ENCODE results near the gene PACS1. TPM values are rescaled to one million over a fixed set of nuclear protein-coding genes. Genes with fewer than 3 reads are reported as not detected.

PACS1 gene
- total RNA-seq, 3 donors from 2014 or later: 43.4 to 46.3 (median 44.8) TPM

- Mint-ChIP-seq H3K4me3 (no peak overlapping the region), H3K9me3 (peaks cover 12% of the 10 kb centered on the region), H3K36me3 (ENCODE audit: insufficient read depth) (peaks cover 17% of the 10 kb centered on the region), H3K4me1 (ENCODE audit: low read depth) (peaks cover under 1% of the 10 kb centered on the region), H3K27me3 (ENCODE audit: low read depth) (no peaks in the 10 kb centered on the region)
- ATAC-seq (no peak), DNase-seq (no peak)
Observed at GRCh38 chr11:66203847-66204246, 133.8 kb downstream of the PACS1 start.

DNA sequence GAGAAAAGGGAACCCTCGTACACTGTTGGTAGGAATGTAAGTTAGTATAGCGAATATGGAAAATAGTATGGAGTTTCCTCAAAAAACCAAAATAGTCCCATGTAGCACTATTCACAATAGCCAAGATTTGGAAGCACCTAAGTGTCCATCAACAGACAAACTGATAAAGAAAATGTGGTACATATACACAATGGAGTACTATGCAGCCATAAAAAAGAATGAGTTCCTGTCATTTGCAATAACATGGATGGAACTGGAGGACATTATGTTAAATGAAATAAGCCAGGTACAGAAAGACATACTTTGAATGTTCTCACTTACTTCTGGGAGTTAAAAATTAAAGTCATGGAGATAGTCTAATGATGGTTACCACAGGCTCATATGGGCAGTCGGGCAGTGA lies 134.3 kb downstream of the PACS1 start:
- peaks cover 3% of the 10 kb centered on the region for H3K4me1 Mint-ChIP-seq (ENCODE audit: low read depth)
- H3K36me3 Mint-ChIP-seq (ENCODE audit: insufficient read depth): peaks cover 18% of the 10 kb centered on the region
- ATAC-seq (no peak), DNase-seq (no peak)
- peaks cover 12% of the 10 kb centered on the region for H3K9me3 Mint-ChIP-seq
- H3K27me3 Mint-ChIP-seq (ENCODE audit: low read depth): no peaks in the 10 kb centered on the region
- H3K4me3 Mint-ChIP-seq: no peak overlapping the region

- Mint-ChIP-seq H3K36me3 (ENCODE audit: insufficient read depth) (peaks cover 20% of the 10 kb centered on the region), H3K9me3 (peaks cover 8% of the 10 kb centered on the region), H3K4me3 (no peak overlapping the region), H3K4me1 (ENCODE audit: low read depth) (peaks cover 3% of the 10 kb centered on the region), H3K27me3 (ENCODE audit: low read depth) (no peaks in the 10 kb centered on the region)
- no peak for DNase-seq
- ATAC-seq: no peak
Observed at GRCh38 chr11:66207816-66208215, 137.7 kb downstream of the PACS1 start.

DNA sequence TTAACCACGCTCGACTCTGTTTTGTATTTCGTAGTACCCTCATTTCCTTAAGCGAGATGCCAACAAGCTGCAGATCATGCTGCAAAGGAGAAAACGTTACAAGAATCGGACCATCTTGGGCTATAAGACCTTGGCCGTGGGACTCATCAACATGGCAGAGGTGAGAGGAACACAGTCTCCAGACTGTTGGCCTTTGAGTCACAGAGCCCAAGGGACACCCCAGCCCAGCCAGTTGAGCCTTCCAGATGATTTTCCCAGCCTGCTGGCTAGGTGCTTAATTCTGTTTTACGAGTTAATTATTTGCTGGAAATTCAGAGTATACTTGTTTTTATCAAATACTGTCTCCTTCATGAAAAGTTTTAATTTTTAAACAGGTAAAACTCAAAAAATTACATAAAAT lies 141.0 kb downstream of the PACS1 start:
- H3K9me3 Mint-ChIP-seq: no peaks in the 10 kb centered on the region
- H3K4me1 Mint-ChIP-seq (ENCODE audit: low read depth): peaks cover 3% of the 10 kb centered on the region
- peaks cover 24% of the 10 kb centered on the region for H3K36me3 Mint-ChIP-seq (ENCODE audit: insufficient read depth)
- H3K27me3 Mint-ChIP-seq (ENCODE audit: low read depth): no peaks in the 10 kb centered on the region
- no peak overlapping the region for H3K4me3 Mint-ChIP-seq
- ATAC-seq (no peak), DNase-seq (no peak)

DNA sequence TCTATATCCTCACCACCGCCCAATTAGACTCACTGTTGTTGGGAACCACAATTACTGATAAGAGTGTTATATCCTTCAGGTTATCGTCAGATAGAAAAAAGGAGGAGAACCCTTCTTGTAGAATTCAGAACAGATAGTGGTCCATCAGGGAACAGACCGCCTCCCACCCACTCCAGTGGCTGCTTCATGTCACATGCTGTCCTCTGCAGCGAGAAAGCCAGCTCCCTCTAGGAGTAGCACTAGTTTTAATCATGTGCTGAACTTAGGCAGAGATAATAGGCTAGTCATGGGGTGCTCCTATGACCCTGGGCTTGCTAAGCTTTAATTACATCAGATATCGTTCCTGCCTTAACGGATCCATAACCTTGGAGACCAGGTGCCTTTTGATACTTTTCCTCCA lies 146.8 kb downstream of the PACS1 start:
- ATAC-seq (no peak), DNase-seq (no peak)
- Mint-ChIP-seq H3K9me3 (no peaks in the 10 kb centered on the region), H3K4me3 (no peak overlapping the region), H3K36me3 (ENCODE audit: insufficient read depth) (peaks cover 45% of the 10 kb centered on the region), H3K4me1 (ENCODE audit: low read depth) (peaks cover 7% of the 10 kb centered on the region), H3K27me3 (ENCODE audit: low read depth) (no peaks in the 10 kb centered on the region)

- DNase-seq (no peak), ATAC-seq (no peak)
- H3K4me1 Mint-ChIP-seq (ENCODE audit: low read depth): peaks cover 16% of the 10 kb centered on the region
- no peaks in the 10 kb centered on the region for H3K27me3 Mint-ChIP-seq (ENCODE audit: low read depth)
- H3K9me3 Mint-ChIP-seq: no peaks in the 10 kb centered on the region
- no peak overlapping the region for H3K4me3 Mint-ChIP-seq
- H3K36me3 Mint-ChIP-seq (ENCODE audit: insufficient read depth): peaks cover 43% of the 10 kb centered on the region
Observed at GRCh38 chr11:66218036-66218435, 148.0 kb downstream of the PACS1 start.

DNA sequence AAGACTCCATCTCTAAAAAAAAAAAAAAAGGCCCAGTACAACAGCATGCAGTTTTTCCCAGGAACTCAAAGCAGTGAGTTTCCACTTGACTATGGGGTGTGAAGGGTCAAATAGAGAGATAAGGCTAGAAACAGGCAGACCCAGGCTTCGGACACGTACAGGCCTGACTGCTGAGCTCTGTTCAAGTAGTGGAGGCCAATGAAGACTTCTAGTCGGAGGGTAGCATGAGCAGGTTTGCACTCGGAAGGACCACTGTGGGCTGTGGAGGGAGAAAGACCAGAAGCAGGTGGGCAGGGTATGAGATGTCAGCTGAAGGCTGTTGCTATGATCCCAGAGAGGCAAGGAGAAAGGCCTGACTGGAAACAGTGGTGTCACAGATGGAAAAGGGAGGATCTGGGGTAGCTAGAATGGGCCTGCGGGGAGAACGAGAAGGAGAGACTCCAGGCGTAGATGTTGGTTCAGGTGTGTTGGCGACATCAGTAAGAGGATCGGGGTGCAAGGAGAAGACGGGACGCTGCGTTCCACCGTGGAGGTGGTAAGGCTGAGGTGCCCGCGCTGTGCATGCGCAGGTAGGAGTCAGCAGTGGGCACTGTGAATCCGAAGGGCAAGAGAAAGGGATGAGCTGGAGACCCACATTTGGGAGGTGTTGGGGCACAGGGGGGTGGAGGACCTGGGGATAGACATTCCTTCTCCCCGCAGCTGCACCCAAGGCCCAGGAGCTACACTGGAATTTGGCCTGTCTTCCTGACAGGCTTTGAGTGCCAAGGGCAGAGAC lies 149.0 kb downstream of the PACS1 start:
- ATAC-seq (no peak), DNase-seq (no peak)
- Mint-ChIP-seq H3K27me3 (ENCODE audit: low read depth) (no peaks in the 10 kb centered on the region), H3K9me3 (no peaks in the 10 kb centered on the region), H3K4me1 (ENCODE audit: low read depth) (peaks cover 16% of the 10 kb centered on the region), H3K4me3 (no peak overlapping the region), H3K36me3 (ENCODE audit: insufficient read depth) (peaks cover 39% of the 10 kb centered on the region)

GRCh38 chr11:66219846-66220565 lies 149.9 kb downstream of the PACS1 start:
- Mint-ChIP-seq H3K27me3 (ENCODE audit: low read depth) (no peaks in the 10 kb centered on the region), H3K4me1 (ENCODE audit: low read depth) (peaks cover 16% of the 10 kb centered on the region), H3K4me3 (no peak overlapping the region), H3K36me3 (ENCODE audit: insufficient read depth) (peaks cover 40% of the 10 kb centered on the region), H3K9me3 (no peaks in the 10 kb centered on the region)
- no peak for DNase-seq
- no peak for ATAC-seq

DNA sequence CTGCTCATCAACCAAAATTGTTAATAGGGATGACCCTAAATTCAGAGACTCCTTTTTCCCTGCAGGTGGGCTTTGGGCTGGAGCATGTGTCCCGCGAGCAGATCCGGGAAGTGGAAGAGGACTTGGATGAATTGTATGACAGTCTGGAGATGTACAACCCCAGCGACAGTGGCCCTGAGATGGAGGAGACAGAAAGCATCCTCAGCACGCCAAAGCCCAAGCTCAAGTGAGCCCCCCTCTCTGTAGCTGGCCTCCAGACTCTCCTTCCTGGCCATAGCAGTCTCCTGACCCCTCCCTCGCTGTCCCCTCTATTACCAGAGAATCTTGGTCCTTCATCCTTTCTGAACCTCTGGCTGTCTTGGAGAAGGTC lies 150.5 kb downstream of the PACS1 start:
- H3K4me1 Mint-ChIP-seq (ENCODE audit: low read depth): peaks cover 16% of the 10 kb centered on the region
- DNase-seq: no peak
- H3K36me3 Mint-ChIP-seq (ENCODE audit: insufficient read depth): peaks cover 41% of the 10 kb centered on the region
- H3K4me3 Mint-ChIP-seq: no peak overlapping the region
- no peaks in the 10 kb centered on the region for H3K9me3 Mint-ChIP-seq
- ATAC-seq: no peak
- H3K27me3 Mint-ChIP-seq (ENCODE audit: low read depth): no peaks in the 10 kb centered on the region

GRCh38 chr11:66221012-66221411 lies 150.9 kb downstream of the PACS1 start:
- H3K9me3 Mint-ChIP-seq: no peaks in the 10 kb centered on the region

DNA sequence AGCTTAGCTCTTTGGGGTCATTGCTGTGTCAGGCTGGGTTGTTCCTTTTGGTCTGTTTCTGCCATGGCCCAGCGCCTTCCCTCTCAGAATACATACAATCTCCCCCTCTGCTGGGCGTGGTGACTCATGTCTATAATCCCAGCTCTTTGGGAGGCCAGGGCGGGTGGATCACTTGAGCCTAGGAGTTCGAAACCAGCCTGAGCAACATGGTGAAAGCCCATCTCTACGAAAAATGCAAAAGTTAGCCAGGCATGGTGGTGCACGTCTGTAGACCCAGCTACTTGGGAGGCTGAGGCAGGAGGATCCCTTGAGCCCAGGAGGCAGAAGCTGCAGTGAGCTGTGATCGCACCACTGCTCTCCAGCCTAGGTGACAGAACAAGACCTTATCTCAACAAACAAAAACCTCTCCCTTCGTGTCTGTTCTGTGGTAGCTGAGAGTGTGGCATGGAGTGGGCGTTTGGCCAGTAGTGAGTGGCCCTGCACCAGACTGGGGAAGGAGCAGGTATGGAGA lies 151.7 kb downstream of the PACS1 start:
- Mint-ChIP-seq H3K36me3 (ENCODE audit: insufficient read depth) (peaks cover 34% of the 10 kb centered on the region), H3K9me3 (no peaks in the 10 kb centered on the region), H3K27me3 (ENCODE audit: low read depth) (no peaks in the 10 kb centered on the region), H3K4me1 (ENCODE audit: low read depth) (peaks cover 16% of the 10 kb centered on the region), H3K4me3 (no peak overlapping the region)
- DNase-seq (no peak), ATAC-seq (peak; percentile 4 to 17)

More at GRCh38 chr11:66221012-66221411, 150.9 kb downstream of the PACS1 start:
- no peak for ATAC-seq
- Mint-ChIP-seq H3K27me3 (ENCODE audit: low read depth) (no peaks in the 10 kb centered on the region), H3K36me3 (ENCODE audit: insufficient read depth) (peaks cover 40% of the 10 kb centered on the region), H3K4me1 (ENCODE audit: low read depth) (peaks cover 16% of the 10 kb centered on the region), H3K4me3 (no peak overlapping the region)
- no peak for DNase-seq

DNA sequence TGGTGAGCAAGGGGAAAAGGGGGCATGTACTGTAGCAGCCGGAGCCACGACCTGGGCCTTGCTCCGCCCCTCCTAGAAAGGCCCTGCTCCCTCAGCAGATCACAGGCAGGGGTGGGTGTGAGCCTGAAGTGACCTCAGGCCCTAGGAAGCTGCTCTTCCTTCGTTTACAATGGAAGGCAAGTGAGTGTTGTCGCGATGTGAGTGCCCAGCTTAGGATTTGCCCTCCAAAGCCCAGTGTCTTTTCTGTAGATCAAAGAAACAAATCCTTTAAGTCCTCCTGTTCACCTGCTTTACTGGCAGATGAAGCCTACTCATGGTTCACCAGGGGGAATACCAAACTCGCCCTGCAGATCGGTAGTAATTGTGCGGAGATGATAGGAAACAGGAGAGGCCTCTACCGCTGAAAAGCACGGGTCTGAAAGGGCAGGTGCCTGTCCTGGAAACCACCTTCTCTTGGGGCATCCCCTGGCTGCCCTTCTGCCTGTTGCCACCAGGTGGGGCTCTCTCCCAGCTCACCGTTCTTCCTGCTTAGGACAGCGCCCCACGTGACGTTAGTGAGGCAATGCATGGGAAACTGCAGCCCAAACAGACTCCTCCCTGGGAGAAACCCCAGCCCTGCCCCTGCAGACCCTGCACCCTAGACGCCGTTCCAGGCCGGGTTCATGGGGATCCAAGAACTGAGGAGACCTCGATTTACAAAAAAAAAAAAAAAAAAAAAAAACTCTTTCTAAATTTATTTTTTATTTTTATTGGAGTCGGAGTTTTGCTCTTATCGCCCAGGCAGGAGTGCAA lies 152.5 kb downstream of the PACS1 start:
- Mint-ChIP-seq H3K27me3 (ENCODE audit: low read depth) (no peaks in the 10 kb centered on the region), H3K4me3 (peak overlapping the region; percentile 42), H3K4me1 (ENCODE audit: low read depth) (peaks cover 16% of the 10 kb centered on the region), H3K36me3 (ENCODE audit: insufficient read depth) (peaks cover 32% of the 10 kb centered on the region), H3K9me3 (no peaks in the 10 kb centered on the region)
- DNase-seq (peak; percentile 91), ATAC-seq (peak; percentile 94 to 96)

DNA sequence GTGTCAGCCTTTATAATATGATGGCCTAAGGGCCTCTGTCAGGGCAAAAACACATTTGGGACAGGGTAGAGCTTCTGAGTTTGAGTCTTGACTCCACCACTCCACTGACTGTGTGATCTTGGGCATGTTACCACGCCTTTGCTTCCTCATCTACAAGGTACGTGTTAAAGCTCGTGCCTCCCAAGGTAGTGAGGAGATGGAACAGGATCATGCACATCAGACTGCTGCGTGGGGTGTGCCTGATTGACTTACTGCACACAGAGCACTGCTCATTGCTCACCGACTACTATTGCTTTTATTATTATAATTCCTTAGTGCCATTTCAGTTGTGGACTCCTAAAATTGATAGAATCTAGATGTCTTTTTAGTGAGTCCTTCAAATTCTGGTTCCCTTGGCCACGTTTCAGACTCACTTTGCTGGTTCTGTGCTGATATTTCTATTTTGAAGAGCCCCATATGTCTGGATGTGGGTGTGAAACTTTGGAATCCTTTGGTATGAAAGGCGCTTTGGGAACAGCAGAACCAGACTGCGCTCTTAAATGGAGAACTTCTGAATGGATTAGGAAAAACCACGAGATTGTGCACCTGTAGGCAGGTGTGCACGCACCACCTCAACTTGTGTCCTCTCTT lies 154.3 kb downstream of the PACS1 start:
- Mint-ChIP-seq H3K4me1 (ENCODE audit: low read depth) (peaks cover 13% of the 10 kb centered on the region), H3K27me3 (ENCODE audit: low read depth) (no peaks in the 10 kb centered on the region), H3K36me3 (ENCODE audit: insufficient read depth) (peaks cover 31% of the 10 kb centered on the region), H3K4me3 (no peak overlapping the region), H3K9me3 (no peaks in the 10 kb centered on the region)
- DNase-seq (no peak), ATAC-seq (no peak)

DNA sequence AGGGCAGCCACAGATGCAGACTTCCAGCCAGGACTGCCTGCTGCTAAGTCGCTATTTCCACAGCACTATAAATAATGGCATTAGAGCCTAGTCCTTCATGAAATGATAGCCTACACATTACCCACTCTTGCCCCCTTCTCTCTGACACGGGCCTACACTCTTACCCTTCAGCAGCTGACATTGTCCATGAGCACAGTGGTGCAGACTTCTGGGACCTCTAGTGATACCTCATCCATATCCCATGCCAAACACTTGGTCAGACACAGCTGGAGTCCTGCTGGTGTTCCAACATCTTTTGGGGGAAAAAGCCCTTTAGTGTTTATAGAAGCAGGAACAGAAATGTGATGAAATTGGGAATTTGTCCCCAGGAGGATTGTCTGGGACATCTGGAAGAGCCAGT lies 155.0 kb downstream of the PACS1 start:
- peaks cover 13% of the 10 kb centered on the region for H3K4me1 Mint-ChIP-seq (ENCODE audit: low read depth)

More for the DNA sequence above, 155.0 kb downstream of the PACS1 start:
- ATAC-seq (no peak), DNase-seq (no peak)
- Mint-ChIP-seq H3K36me3 (ENCODE audit: insufficient read depth) (peaks cover 29% of the 10 kb centered on the region), H3K9me3 (no peaks in the 10 kb centered on the region), H3K4me3 (no peak overlapping the region), H3K27me3 (ENCODE audit: low read depth) (no peaks in the 10 kb centered on the region)
